Measurements from ENCODE around the gene FTH1.

Gene FTH1

GRCh38 chr11:61948505-61948904, 18.9 kb downstream of the FTH1 start:
- DNase-seq (ENCODE audit: low spot score), result peak; percentile 81

GRCh38 chr11:61947486-61948210, 19.8 kb downstream of the FTH1 start:
- DNase-seq (ENCODE audit: low spot score), result peak; percentile 93

GRCh38 chr11:61946894-61947293, 20.5 kb downstream of the FTH1 start:
- peak; percentile 40 for DNase-seq (ENCODE audit: low spot score)

- DNase-seq (ENCODE audit: low spot score), result no peak
Measured at GRCh38 chr11:61945191-61945590, 22.2 kb downstream of the FTH1 start.

GRCh38 chr11:61940466-61940865, 27.0 kb downstream of the FTH1 start:
- DNase-seq (ENCODE audit: low spot score), result no peak

DNA sequence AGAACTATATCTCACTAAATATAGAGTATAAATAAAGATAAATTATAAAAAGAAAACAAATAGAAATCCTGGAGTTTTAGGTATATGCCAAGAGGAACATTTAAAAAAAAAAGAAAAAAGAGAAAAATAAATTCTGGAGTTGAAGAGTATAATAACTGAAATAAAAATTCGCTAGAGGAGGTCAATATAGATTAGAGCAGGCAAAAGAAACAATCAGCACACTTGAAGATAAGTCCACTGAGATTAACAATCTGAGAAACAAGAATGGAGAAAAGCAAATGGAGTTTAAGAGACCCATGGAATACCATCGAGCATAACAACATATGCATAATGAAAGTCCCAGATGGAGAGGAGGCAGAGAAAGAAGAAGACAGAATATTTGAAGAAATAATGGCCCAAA, 31.6 kb downstream of the FTH1 start:
- DNase-seq (ENCODE audit: low spot score), result no peak

GRCh38 chr11:61930933-61931332, 36.5 kb downstream of the FTH1 start:
- DNase-seq (ENCODE audit: low spot score), result no peak

- no peak for DNase-seq (ENCODE audit: low spot score)
Measured at GRCh38 chr11:61928606-61929005, 38.8 kb downstream of the FTH1 start.

DNA sequence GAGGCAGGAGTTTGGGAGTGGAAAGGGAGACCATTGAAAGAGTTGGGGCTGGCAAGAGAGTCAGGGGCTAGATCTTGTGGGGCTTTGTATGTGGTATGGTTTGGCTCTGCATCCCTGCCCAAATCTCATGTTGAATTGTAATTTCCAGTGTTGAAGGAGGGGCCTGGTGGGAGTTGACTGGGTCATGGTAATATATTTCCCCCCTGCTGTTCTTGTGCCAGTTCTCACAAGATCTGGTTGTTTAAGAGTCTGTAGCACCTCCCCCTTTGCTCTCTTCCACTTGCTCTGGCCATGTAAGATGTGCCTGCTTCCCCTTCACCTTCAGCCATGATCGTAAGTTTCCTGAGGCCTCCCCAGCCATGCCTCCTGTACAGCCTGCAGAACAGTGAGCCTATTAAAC, 39.9 kb downstream of the FTH1 start:
- no peak for DNase-seq (ENCODE audit: low spot score)

DNA sequence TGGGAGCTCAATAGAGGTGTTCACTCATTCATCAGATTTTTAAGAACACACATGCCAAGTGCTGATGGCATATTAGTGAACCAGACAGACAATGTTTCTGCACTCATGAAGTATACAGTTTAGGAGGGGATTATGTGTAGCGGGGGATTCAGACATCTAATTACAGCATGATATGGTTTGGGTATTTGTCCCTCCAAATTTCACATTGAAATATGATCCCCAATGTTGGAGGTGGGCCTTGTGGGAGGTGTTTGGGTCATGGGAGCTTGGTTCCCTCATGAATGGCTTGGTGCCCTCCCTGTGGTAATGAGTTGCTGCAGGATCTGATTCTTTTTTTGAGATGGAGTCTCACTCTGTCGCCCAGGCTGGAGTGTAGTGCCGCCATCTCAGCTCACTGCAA, 41.2 kb downstream of the FTH1 start:
- DNase-seq (ENCODE audit: low spot score), result no peak

- DNase-seq (ENCODE audit: low spot score), result no peak
Measured at GRCh38 chr11:61925736-61926135, 41.7 kb downstream of the FTH1 start.

GRCh38 chr11:61924064-61924455, 43.4 kb downstream of the FTH1 start:
- no peak for DNase-seq (ENCODE audit: low spot score)

GRCh38 chr11:61923166-61924063, 44.0 kb downstream of the FTH1 start:
- no peak for DNase-seq (ENCODE audit: low spot score)

GRCh38 chr11:61922539-61922938, 44.9 kb downstream of the FTH1 start:
- no peak for DNase-seq (ENCODE audit: low spot score)

- DNase-seq (ENCODE audit: low spot score), result no peak
Measured at GRCh38 chr11:61921446-61921845, 46.0 kb downstream of the FTH1 start.

GRCh38 chr11:61919705-61920631, 47.5 kb downstream of the FTH1 start:
- no peak for DNase-seq (ENCODE audit: low spot score)

DNA sequence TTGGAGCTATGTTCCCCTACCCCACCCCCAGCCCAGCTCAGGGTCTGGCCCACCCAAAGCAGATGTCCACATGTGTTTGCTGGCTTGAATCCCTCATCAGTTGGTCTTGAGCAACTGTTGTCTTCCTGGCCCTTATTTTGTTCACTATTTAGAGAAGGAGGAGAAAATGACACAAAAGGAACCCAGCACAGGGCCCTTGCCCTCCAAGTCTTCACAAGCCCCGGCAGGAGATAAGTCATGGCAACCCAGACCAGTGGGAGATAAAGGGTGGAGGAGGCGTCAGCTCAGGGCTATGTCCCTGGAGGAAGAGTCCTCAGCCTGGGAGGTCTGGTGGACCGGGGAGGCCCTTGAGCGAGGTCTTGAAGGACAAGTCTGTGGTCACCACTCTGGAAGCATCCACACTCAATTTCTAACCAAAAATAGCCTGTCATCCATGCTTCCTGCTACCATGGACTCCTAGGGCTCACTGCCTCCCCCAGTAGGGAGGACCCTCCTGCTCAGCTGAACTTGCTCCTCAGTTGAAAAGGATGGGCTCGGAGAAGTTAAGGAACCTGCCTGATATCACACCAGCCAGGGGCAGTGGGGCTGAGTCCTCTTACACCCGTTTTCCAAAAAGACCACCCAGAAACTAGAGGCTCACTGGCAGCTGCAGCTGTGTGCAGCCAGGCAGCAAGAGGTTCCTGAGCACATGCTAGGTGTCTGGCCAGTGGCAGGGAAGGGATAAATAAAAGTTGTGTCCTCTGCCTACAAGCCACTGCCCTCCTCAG, 48.3 kb downstream of the FTH1 start:
- DNase-seq (ENCODE audit: low spot score), result no peak

DNA sequence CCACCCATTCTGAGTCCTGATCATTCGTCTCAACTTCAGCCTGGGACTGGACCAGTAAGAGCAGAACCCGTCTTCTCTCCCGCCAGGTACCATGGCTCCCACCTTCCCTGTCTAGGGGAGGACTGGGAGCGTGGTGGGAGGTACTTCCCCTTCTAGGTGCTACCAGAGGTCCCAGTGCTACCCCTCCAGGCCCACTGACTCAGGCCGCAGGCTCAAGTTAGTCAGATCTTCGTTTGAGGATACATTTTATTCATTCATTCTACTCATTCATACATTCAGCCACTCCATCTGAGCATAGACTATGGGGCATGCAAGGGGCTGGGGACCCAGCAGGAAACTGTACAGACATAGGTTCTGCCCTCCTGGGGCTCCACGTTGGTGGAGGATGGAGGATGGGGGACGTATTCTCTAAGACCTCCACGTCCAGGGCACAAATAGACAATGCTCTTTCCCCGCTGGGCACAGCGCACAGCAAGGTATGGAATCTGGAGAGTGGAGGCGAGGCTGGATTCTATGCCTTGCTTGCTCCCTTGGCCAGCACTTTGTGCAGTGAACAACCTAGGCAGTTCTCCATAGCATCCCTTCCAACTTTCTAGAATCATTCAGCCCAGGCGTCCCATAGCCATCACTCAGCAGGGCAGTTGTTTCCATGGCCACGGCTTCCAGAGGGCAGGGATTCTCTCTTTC, 49.0 kb downstream of the FTH1 start:
- DNase-seq (ENCODE audit: low spot score), result no peak

GRCh38 chr11:61917334-61918109, 49.9 kb downstream of the FTH1 start, which contains the start of gene RAB3IL1:
Gene RAB3IL1, minus strand, starts transcription at chr11:61917566. Its CDS starts 199 bp downstream, at chr11:61917367.
- DNase-seq (ENCODE audit: low spot score), result no peak

DNA sequence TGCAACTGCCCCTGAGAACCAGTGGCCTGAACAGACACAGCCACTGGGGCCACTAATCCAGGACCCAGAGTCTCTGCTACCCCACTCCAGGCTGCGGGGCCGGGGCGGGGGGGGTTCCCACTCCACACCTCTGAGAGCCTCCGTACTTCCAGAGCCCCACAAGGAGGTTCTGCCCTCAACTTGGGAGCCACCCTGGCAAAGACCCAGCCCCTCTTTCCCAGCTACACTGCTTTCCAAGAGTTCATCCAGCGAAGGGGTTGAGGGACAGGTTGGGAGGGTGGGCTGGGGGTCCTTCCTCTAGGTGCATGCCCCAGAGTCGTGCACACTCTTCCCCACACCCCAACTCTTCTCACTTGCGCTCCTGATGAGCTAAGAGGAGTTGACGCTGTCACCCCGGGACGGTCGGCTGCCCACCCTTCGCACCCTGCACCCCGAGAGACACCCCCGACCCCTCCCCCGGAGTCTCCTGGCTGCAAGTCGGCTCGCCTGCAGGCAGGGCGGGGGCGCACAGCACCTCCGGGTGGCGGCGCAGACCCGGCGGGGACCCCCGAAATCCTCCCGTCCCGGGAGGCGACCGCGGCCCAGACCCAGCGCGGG, 50.6 kb downstream of the FTH1 start:
- no peak for DNase-seq (ENCODE audit: low spot score)

All from COLO829 (cell line).